ENCODE results near the gene SCGB1D1.
"Not testable (repeated sequence)": the region's sequence is repeated elsewhere in the genome, so short reads cannot be mapped to it uniquely, and the experiment has no call there.

The SCGB1D1 gene

GRCh38 chr11:62157603-62158002, 32.4 kb upstream of the SCGB1D1 start:
- no peak for DNase-seq (ENCODE audit: low read depth in 2 of 3, low spot score in 1 of 3)

GRCh38 chr11:62166371-62166770, 23.6 kb upstream of the SCGB1D1 start:
- no peak for DNase-seq (ENCODE audit: low read depth in 2 of 3, low spot score in 1 of 3)

- no peak for DNase-seq (ENCODE audit: low read depth in 2 of 3, low spot score in 1 of 3)
These were observed 20.6 kb upstream of the SCGB1D1 start for GRCh38 chr11:62169448-62169847.

- no peak for DNase-seq (ENCODE audit: low read depth in 2 of 3, low spot score in 1 of 3)
These were observed 20.1 kb upstream of the SCGB1D1 start for GRCh38 chr11:62169935-62170334.

- DNase-seq (ENCODE audit: low read depth in 2 of 3, low spot score in 1 of 3): peak; percentile 53 to 82 (median 67)
These were observed 18.7 kb upstream of the SCGB1D1 start for GRCh38 chr11:62171261-62171723.

- no peak for DNase-seq (ENCODE audit: low read depth in 2 of 3, low spot score in 1 of 3)
These were observed 17.7 kb upstream of the SCGB1D1 start for GRCh38 chr11:62172294-62172693.

GRCh38 chr11:62176766-62177165, 13.2 kb upstream of the SCGB1D1 start:
- no peak for DNase-seq (ENCODE audit: low read depth in 2 of 3, low spot score in 1 of 3)

GRCh38 chr11:62179995-62180394, 10.0 kb upstream of the SCGB1D1 start:
- no peak for DNase-seq (ENCODE audit: low read depth in 2 of 3, low spot score in 1 of 3)

- no peak for DNase-seq (ENCODE audit: low read depth in 2 of 3, low spot score in 1 of 3)
These were observed 8.9 kb upstream of the SCGB1D1 start for GRCh38 chr11:62181097-62181496.

GRCh38 chr11:62182147-62182891, 7.7 kb upstream of the SCGB1D1 start:
- no peak for DNase-seq (ENCODE audit: low read depth in 2 of 3, low spot score in 1 of 3)

- no peak for DNase-seq (ENCODE audit: low read depth in 2 of 3, low spot score in 1 of 3)
These were observed 3.8 kb upstream of the SCGB1D1 start for GRCh38 chr11:62186195-62186594.

GRCh38 chr11:62193952-62194351, 3.9 kb downstream of the SCGB1D1 start:
- no peak for DNase-seq (ENCODE audit: low read depth in 2 of 3, low spot score in 1 of 3)

GRCh38 chr11:62195010-62195409, 5.0 kb downstream of the SCGB1D1 start:
- not testable (repeated sequence) for DNase-seq (ENCODE audit: low read depth in 2 of 3, low spot score in 1 of 3)

- DNase-seq (ENCODE audit: low read depth in 2 of 3, low spot score in 1 of 3): no peak
These were observed 5.9 kb downstream of the SCGB1D1 start for GRCh38 chr11:62195945-62196344.

GRCh38 chr11:62197400-62197799, 7.4 kb downstream of the SCGB1D1 start:
- DNase-seq (ENCODE audit: low read depth in 2 of 3, low spot score in 1 of 3): not testable (repeated sequence)

GRCh38 chr11:62201376-62201775, 11.4 kb downstream of the SCGB1D1 start:
- DNase-seq (ENCODE audit: low read depth in 2 of 3, low spot score in 1 of 3): no peak

GRCh38 chr11:62202910-62203309, 12.9 kb downstream of the SCGB1D1 start:
- no peak for DNase-seq (ENCODE audit: low read depth in 2 of 3, low spot score in 1 of 3)

- no peak for DNase-seq (ENCODE audit: low read depth in 2 of 3, low spot score in 1 of 3)
These were observed 14.4 kb downstream of the SCGB1D1 start for GRCh38 chr11:62204430-62204829.

- DNase-seq (ENCODE audit: low read depth in 2 of 3, low spot score in 1 of 3): no peak
These were observed 15.4 kb downstream of the SCGB1D1 start for GRCh38 chr11:62205441-62205840.

GRCh38 chr11:62206276-62207066, 16.5 kb downstream of the SCGB1D1 start:
- not testable (repeated sequence) for DNase-seq (ENCODE audit: low read depth in 2 of 3, low spot score in 1 of 3)

- no peak for DNase-seq (ENCODE audit: low read depth in 2 of 3, low spot score in 1 of 3)
These were observed 18.7 kb downstream of the SCGB1D1 start for GRCh38 chr11:62208785-62209144.

- no peak for DNase-seq (ENCODE audit: low read depth in 2 of 3, low spot score in 1 of 3)
These were observed 27.3 kb downstream of the SCGB1D1 start for GRCh38 chr11:62217191-62217748.
